ENCODE results near the gene ATP5IF1. TPM values are rescaled to one million over a fixed set of nuclear protein-coding genes. Genes with fewer than 3 reads are reported as not detected.

Gene ATP5IF1
- total and polyA plus RNA-seq, 2 of the 4 experiments (the other 2 are of a cell fraction) = 33.7 to 105 TPM

DNA sequence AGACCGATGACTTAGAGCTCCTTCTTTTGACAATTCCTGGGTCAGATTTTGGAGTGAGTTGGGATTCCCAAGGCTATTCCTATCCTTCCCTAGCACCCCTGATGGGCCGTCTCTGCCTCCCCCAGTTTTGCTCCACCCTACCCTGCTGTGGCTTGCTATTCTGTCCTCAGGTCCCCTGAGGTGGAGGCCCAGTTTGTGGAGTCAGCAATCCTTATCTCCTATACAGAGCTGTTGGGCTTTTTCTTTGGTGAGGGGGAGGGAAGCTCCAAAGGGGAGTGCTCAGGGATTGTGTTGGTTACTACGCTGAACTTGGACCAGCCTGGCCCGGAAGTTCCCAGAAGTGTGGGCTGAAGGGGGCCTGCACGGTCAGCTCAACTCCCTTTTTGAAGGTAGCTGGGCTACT, 31.0 kb downstream of the ATP5IF1 start:
- CTCF ChIA-PET = interaction anchor here (1.6 kb wide), 1 partner anchor 18 kb away, joined by 10 read pairs; no protein-coding TSS in a partner anchor
- in situ Hi-C loops (cut with MboI; ENCODE audit: low sequenced_read_pairs) = no loop called here
- Histone ChIP-seq H3K4me1 (ENCODE audit: control insufficient read depth, insufficient read depth, low read length) (peaks cover 16% of the 10 kb centered on the region), H2BK20ac (ENCODE audit: low read depth, low read length) (no peak overlapping the region), H4K8ac (ENCODE audit: low read depth in 2 of 2, low read length in 2 of 2) (no peak overlapping the region), H2BK15ac (ENCODE audit: low read depth, low read length) (no peak overlapping the region), H3K18ac (ENCODE audit: low read depth, low read length) (no peak overlapping the region), H3K36me3 (ENCODE audit: control insufficient read depth, insufficient read depth, low read length) (peaks cover 18% of the 10 kb centered on the region), H2BK120ac (ENCODE audit: low read depth, low read length) (no peak overlapping the region), H3K9ac (ENCODE audit: low read depth, low read length) (no peak overlapping the region), H2AK9ac (replicated peaks; ENCODE audit: low read depth, low read length, poor library complexity) (no peak overlapping the region), H2BK5ac (ENCODE audit: low read depth, low read length, poor library complexity, severe bottlenecking) (no peak overlapping the region), H3K4ac (ENCODE audit: low read depth, low read length) (no peak overlapping the region), H4K5ac (ENCODE audit: low read depth, low read length) (no peak overlapping the region), H3K79me1 (ENCODE audit: low read depth in 1 of 2, low read length in 2 of 2) (peaks cover 18 to 79% of the 10 kb centered on the region in 2 experiments), H3K56ac (ENCODE audit: extremely low read depth, insufficient read depth, low read length) (no peak overlapping the region), H3K4me2 (ENCODE audit: low read depth, low read length) (peak overlapping the region; percentile 9; the same call in 1 of the 2 replicates), H3K27me3 (ENCODE audit: control insufficient read depth, insufficient read depth, low read length) (no peaks in the 10 kb centered on the region), H3K23ac (ENCODE audit: low read depth, low read length) (no peak overlapping the region), H3K9me1 (ENCODE audit: insufficient read depth, low read length) (peaks cover 32% of the 10 kb centered on the region), H3K4me3 (ENCODE audit: insufficient read depth, low read depth, low read length) (no peak overlapping the region), H2AFZ (replicated peaks; ENCODE audit: low read length, poor library complexity) (no peak overlapping the region), H3K9me3 (ENCODE audit: control insufficient read depth, insufficient read depth, low read length) (no peaks in the 10 kb centered on the region), H4K91ac (ENCODE audit: insufficient read depth, low read depth, low read length) (no peak overlapping the region), H3K27ac (ENCODE audit: insufficient read depth, low read length) (no peak overlapping the region), H4K20me1 (ENCODE audit: insufficient read depth, low read length) (peaks cover 100% of the 10 kb centered on the region), H3K14ac (replicated peaks; ENCODE audit: low read depth, low read length) (no peak overlapping the region), H2AK5ac (ENCODE audit: low read depth, low read length) (no peak overlapping the region)
- POLR2A ChIA-PET (ENCODE audit: unreplicated experiment) = interaction anchor here (0.6 to 0.7 kb wide), 2 partner anchors 13 to 311 kb away, joined by 3 to 13 read pairs; no protein-coding TSS in a partner anchor
- TF ChIP-seq MXI1 (IDR thresholded peaks at IDR 0.05; ENCODE audit: borderline replicate concordance, low read depth, low read length) = no peak
- peak; percentile 50 for TF ChIP-seq MAFK (IDR thresholded peaks at IDR 0.05; ENCODE audit: low read depth, low read length)
- whole genome bisulfite sequencing, 2 experiments (ENCODE audit: extremely low coverage in 2 of 2, insufficient read length in 1 of 2) = no CpG with 5 or more reads among the region's 5 CpGs
- intact Hi-C loops (cut with micrococcal nuclease) = no loop called here
- dilution Hi-C loops (cut with HindIII; ENCODE audit: low sequenced_read_pairs, unreplicated experiment) = no loop called here
- no TSS peak for BruUV-seq (replicated peaks)
- ATAC-seq (ENCODE audit: low read depth) (no peak), DNase-seq (no peak)

All from IMR-90 (cell line).